OCI-LY7 (cell line): ENCODE results near the gene GTPBP6. TPM values are rescaled to one million over a fixed set of nuclear protein-coding genes. Genes with fewer than 3 reads are reported as not detected.

Experiments
- BruUV-seq: library from RNA; stranded (reverse); fragments of 400-500 nt; replicated peaks from 2 replicates; lab custom pipeline; 2021; lab: Mats Ljungman, UMichigan
- CTCF ChIA-PET: fragments of 300-600 bp; sonication (Branson Sonifier 250); formaldehyde crosslinking; loops from one replicate; lab custom pipeline; 2022; ENCODE audit warnings: antibody characterized with exemption; ENCODE audit not compliant: unreplicated experiment; lab: Charles Lee
- POLR2A ChIA-PET: fragments of 300-600 bp; sonication (Branson Sonifier 250); formaldehyde crosslinking; loops from one replicate; lab custom pipeline; 2022; ENCODE audit warnings: antibody characterized with exemption; lab: Charles Lee
- DNase-seq: peaks from one replicate; pipeline ENCODE4 v3.0.0-alpha.2; 2015; ENCODE audit warnings: low spot score
- H2AFZ ChIP-seq: fragments of 200-600 bp; sonication (generic), shearing (Covaris generic); 2 replicates; pipeline ENCODE4 v1.6.1; 2014; ENCODE audit warnings: mild to moderate bottlenecking, antibody characterized with exemption, low read length, moderate library complexity
- H3K27ac ChIP-seq: fragments of 200-600 bp; sonication (generic); 2 replicates; pipeline ENCODE4 v1.5.1; 2014; ENCODE audit warnings: mixed run types, low read depth, mild to moderate bottlenecking, moderate library complexity, low read length, inconsistent platforms; ENCODE audit not compliant: poor library complexity, severe bottlenecking
- H3K36me3 ChIP-seq: fragments of 200-600 bp; sonication (generic); 2 replicates; pipeline ENCODE4 v1.6.1; 2014; ENCODE audit warnings: mild to moderate bottlenecking, antibody characterized with exemption, low read length, moderate library complexity, mixed read lengths; ENCODE audit not compliant: insufficient read depth
- H3K4me1 ChIP-seq: fragments of 200-600 bp; sonication (generic); 2 replicates; pipeline ENCODE4 v1.5.1; 2014; ENCODE audit warnings: mild to moderate bottlenecking, low read length; ENCODE audit not compliant: insufficient read depth, poor library complexity, severe bottlenecking
- H3K4me2 ChIP-seq: fragments of 200-600 bp; sonication (generic); 2 replicates; pipeline ENCODE4 v1.6.1; 2014; ENCODE audit warnings: mild to moderate bottlenecking, low read length
- H3K4me3 ChIP-seq: fragments of 200-600 bp; sonication (generic); 2 replicates; pipeline ENCODE4 v1.5.1; 2014; ENCODE audit warnings: mild to moderate bottlenecking, low read depth, low read length; ENCODE audit not compliant: poor library complexity, severe bottlenecking
- H3K79me2 ChIP-seq: fragments of 200-600 bp; sonication (generic); 2 replicates; pipeline ENCODE4 v1.6.1; 2016; ENCODE audit warnings: low read depth, mild to moderate bottlenecking, low read length, moderate library complexity, mixed read lengths; ENCODE audit not compliant: insufficient read depth
- H3K9me2 ChIP-seq: fragments of 200-600 bp; sonication (generic); 2 replicates; pipeline ENCODE4 v1.6.1; 2016; ENCODE audit warnings: mild to moderate bottlenecking, low read length, mixed read lengths; ENCODE audit not compliant: insufficient read depth
- H3K9me3 ChIP-seq: fragments of 200-600 bp; sonication (generic); 2 replicates; pipeline ENCODE4 v1.6.1; 2014; ENCODE audit warnings: mild to moderate bottlenecking, mixed run types, low read length, mixed read lengths
- H4K20me1 ChIP-seq: fragments of 200-600 bp; sonication (generic); 2 replicates; pipeline ENCODE4 v1.6.1; 2014; ENCODE audit warnings: mild to moderate bottlenecking, antibody characterized with exemption, low read length, moderate library complexity, mixed read lengths; ENCODE audit not compliant: insufficient read depth
- CTCF ChIP-seq: fragments of 200-600 bp; sonication (generic); conservative IDR thresholded peaks from 2 replicates; pipeline ENCODE4 v1.5.1; 2014; ENCODE audit warnings: mild to moderate bottlenecking, antibody characterized with exemption, low read length, moderate library complexity, mixed read lengths
- EZH2phosphoT487 ChIP-seq: fragments of 200-600 bp; sonication (generic); IDR thresholded peaks from 2 replicates; pipeline ENCODE4 v1.6.1; 2018; ENCODE audit warnings: low read depth, borderline replicate concordance, mild to moderate bottlenecking, mixed run types, antibody characterized with exemption, low read length, moderate library complexity, mixed read lengths
- intact Hi-C: fragments of 100-400 bp; cut with micrococcal nuclease; formaldehyde crosslinking; loops from one replicate; pipeline ENCODE4 v1.10.0; 2022; ENCODE audit not compliant: unreplicated experiment
- total RNA-seq, 2 experiments: library from RNA; depleted of rRNA in 1 of 2; stranded (reverse); fragments of >200 nt in 1 of 2; shearing (Covaris generic) in 1 of 2; gene quantifications; 2 replicates each; pipeline ENCODE4 v1.2.3, GENCODE V29; 2014 to 2022

The GTPBP6 gene
- total RNA-seq, 2 experiments from 2014 or later = 36.3 to 53.6 TPM

- Histone ChIP-seq H3K9me2 (no peaks in the 10 kb centered on the region), H3K4me2 (no peak overlapping the region), H3K9me3 (no peaks in the 10 kb centered on the region), H2AFZ (no peak overlapping the region), H3K4me1 (no peaks in the 10 kb centered on the region), H3K4me3 (no peak overlapping the region), H3K36me3 (no peaks in the 10 kb centered on the region), H4K20me1 (no peaks in the 10 kb centered on the region), H3K79me2 (no peaks in the 10 kb centered on the region), H3K27ac (no peak overlapping the region)
- no TSS peak for BruUV-seq
- no peak for TF ChIP-seq CTCF
- no peak for TF ChIP-seq EZH2phosphoT487
- no peak for DNase-seq
- POLR2A ChIA-PET = no interaction called here
- CTCF ChIA-PET = no interaction called here
- intact Hi-C loops = no loop called here
Measured at GRCh38 chrX:262381-262909, 56.2 kb downstream of the GTPBP6 start.

GRCh38 chrX:261919-262352 lies 56.7 kb downstream of the GTPBP6 start:
- no peak overlapping the region for H3K4me3 ChIP-seq
- H3K36me3 ChIP-seq = no peaks in the 10 kb centered on the region
- H3K4me2 ChIP-seq = no peak overlapping the region
- ChIA-PET CTCF (no interaction called here), POLR2A (no interaction called here)
- intact Hi-C loops = no loop called here
- H3K9me3 ChIP-seq = no peaks in the 10 kb centered on the region
- H2AFZ ChIP-seq = no peak overlapping the region
- H3K9me2 ChIP-seq = no peaks in the 10 kb centered on the region
- BruUV-seq = no TSS peak
- no peaks in the 10 kb centered on the region for H3K79me2 ChIP-seq
- H4K20me1 ChIP-seq = no peaks in the 10 kb centered on the region
- H3K4me1 ChIP-seq = no peaks in the 10 kb centered on the region
- TF ChIP-seq EZH2phosphoT487 (no peak), CTCF (no peak)
- H3K27ac ChIP-seq = no peak overlapping the region
- no peak for DNase-seq

GRCh38 chrX:261167-261918 lies 57.3 kb downstream of the GTPBP6 start:
- TF ChIP-seq CTCF = no peak
- TF ChIP-seq EZH2phosphoT487 = no peak

More at GRCh38 chrX:261167-261918, 57.3 kb downstream of the GTPBP6 start:
- no peaks in the 10 kb centered on the region for H3K79me2 ChIP-seq
- ChIA-PET POLR2A (no interaction called here), CTCF (no interaction called here)
- no peaks in the 10 kb centered on the region for H3K4me1 ChIP-seq
- H3K4me3 ChIP-seq = no peak overlapping the region
- H3K9me2 ChIP-seq = no peaks in the 10 kb centered on the region
- no peak for DNase-seq
- H3K9me3 ChIP-seq = no peaks in the 10 kb centered on the region
- H2AFZ ChIP-seq = no peak overlapping the region
- intact Hi-C loops = no loop called here
- H3K36me3 ChIP-seq = no peaks in the 10 kb centered on the region
- no peaks in the 10 kb centered on the region for H4K20me1 ChIP-seq
- no TSS peak for BruUV-seq
- H3K4me2 ChIP-seq = no peak overlapping the region
- H3K27ac ChIP-seq = no peak overlapping the region
